GM21360 (cell line): ENCODE results near the gene SHFL.

Experiments used
- ATAC-seq: cut with Tn5 transposase; IDR thresholded peaks from one replicate; pipeline ENCODE4 v1.9.1; 2021; ENCODE audit warnings: mild to moderate bottlenecking, moderate library complexity; ENCODE audit not compliant: unreplicated experiment

SHFL gene

DNA sequence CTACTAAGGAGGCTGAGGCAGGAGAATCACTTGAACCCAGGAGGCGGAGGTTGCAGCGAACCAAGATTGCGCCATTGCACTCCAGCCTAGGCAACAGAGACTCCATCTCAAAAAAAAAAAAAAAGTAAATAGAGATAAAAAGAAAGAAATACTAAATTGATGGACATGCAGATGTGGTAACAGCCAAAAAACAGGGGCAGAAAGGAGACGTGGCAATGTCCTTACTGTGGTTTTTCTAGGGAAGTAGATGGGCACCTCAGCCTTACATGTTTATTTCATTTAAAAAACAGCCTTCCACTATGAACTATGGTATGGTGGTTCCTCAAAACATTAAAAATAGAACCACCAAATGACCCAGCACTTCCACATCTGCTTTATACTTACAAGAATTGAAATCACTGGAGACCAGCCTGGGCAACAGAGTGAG is 40.1 kb downstream of the SHFL start:
- ATAC-seq, result no peak

GRCh38 chr19:10132905-10133304 is 46.8 kb downstream of the SHFL start:
- no peak for ATAC-seq

GRCh38 chr19:10133596-10133995 is 47.5 kb downstream of the SHFL start:
- no peak for ATAC-seq

DNA sequence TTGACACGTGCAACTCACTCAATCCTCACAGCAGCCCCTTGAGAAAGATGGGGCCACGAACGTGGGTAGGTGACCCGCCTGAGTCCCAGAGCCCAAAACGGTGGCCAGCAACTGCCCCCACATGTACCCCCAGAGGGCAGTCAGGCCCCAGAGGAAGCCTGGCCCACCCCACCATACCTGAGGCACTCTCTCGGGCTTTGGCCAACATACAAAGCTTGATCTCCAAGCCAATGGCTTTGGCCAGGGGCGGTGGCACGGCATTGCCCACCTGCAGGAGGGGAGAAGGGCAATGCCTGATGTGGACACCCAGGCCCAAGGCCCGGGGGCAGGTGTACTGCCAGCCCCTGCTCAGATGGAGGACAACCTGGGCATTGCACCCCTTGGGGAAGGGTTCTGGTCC is 47.9 kb downstream of the SHFL start:
- no peak for ATAC-seq

- ATAC-seq, result no peak
These were observed 49.6 kb downstream of the SHFL start for GRCh38 chr19:10135551-10136334.

DNA sequence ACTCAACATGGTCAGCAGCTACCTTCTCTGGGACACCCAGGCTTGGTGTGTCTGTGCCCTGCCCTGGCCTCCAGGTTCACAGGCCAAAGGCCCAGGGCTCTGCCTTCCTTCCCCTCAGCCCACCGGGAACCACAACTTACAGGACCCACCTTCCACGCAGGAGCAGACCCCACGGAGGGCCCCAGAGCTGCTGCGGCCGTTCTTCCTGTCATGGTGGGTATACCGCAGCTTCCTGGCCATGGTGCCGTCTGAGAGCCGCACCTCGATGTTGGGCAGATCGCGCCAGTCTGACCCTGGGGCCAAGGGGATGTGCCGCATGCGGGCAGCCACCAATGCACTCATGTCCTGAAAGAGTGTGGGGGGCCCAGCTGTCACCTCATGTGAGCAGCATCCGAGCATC is 50.8 kb downstream of the SHFL start:
- ATAC-seq, result no peak

DNA sequence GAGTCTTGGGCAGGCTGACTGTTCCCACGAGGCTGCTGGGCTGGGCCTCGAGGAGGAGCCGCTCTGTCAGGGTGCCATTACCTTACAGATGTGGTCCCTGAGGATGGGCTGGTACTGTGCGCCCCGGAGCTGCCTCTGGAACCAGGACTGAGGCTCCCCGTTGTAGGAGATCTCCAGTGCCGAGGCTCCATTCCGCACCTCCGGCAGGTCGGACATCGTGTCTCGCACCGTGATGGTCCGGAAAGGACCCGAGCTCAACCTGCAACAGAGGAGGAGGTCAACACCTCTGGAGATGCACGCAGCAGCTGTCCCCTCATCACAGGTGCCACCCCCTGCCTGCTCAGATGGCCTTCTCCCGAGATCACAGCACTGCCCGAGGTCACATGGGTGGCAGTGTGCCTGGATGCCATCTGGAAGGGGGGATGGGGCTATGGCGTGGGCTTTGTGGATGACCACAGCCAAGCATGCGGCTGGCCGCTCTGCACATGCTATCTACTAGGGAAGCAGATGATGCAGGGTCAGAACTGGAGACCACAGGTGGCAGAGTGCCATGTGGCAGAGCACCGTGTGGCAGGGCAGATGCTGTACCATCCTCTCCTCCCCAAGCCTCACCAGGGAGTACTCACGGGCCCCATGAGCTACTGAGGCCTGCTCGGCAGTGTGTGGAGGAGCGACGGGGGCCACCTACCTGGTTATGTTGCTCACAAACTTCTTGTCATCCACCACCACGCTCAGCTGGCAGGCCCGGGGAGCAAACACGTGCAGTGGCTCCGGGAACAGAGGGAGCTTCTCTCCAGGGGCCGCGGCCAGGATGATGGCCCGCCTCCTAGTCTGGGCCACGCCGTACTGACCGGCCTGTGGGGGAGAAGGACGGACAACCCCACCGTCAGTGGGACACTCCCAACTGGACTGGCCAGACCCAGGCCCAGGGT is 51.9 kb downstream of the SHFL start:
- no peak for ATAC-seq

DNA sequence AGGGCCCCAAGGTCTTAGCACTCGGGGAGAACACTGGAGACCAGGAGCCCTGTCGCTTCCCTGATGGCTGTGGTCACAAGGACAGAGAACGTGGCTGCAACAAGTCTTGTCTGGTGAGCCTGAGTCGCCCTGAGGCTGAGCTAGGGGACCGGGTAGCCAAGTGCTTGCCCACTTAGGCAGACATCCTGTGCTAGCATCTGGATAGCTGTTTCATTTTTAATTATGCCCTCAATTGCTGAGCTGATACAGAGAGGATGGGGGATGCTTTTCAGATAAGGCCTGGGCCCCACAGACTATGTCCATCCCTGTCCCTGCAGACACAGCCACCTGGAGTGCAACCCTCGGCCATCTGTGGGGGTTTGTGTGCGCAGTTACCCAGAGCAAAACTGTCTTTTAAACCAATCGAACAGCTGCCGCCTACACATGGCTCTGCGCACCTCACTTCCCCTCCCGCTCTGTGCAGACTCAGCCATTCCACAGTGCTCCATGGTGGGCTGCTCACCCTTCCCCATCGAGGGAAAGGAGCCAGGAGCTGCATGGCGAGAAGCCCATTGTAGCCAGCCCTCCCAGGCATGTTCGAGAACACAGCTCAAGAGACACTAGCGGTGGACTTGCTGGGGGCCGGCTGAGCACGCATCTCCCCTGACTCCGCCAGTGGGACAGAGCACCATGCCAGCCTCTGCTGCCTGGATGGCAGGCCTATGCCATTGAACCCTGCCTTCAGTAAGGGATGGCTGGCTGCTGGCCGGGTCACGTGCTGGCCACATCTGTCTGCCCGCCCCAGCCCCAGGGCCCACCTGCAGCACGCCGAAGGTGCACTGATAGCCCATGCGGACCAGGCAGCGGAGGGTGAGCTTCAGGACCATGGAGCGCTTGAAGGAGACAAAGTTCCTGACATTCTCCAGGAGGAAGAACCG is 53.0 kb downstream of the SHFL start:
- ATAC-seq, result no peak

GRCh38 chr19:10139952-10140351 is 53.8 kb downstream of the SHFL start:
- ATAC-seq, result no peak

- no peak for ATAC-seq
These were observed 55.4 kb downstream of the SHFL start for GRCh38 chr19:10141479-10141878.

- no peak for ATAC-seq
These were observed 55.9 kb downstream of the SHFL start for GRCh38 chr19:10141973-10142372.
